ENCODE measurements around the gene KATNBL1.

KATNBL1 gene

GRCh38 chr15:34106423-34106822 is 103.5 kb downstream of the KATNBL1 start:
- DNase-seq (ENCODE audit: low read depth), result no peak
- no peak for TF ChIP-seq CTCF (IDR thresholded peaks at IDR 0.05; ENCODE audit: low read length, missing control alignments)
- no peak overlapping the region for H3K4me3 ChIP-seq (replicated peaks; ENCODE audit: low read depth, low read length)

GRCh38 chr15:34102175-34102925 is 107.5 kb downstream of the KATNBL1 start:
- peak overlapping the region; percentile 99 for H3K4me3 ChIP-seq (replicated peaks; ENCODE audit: low read depth, low read length)
- no peak for DNase-seq (ENCODE audit: low read depth)
- no peak for TF ChIP-seq CTCF (IDR thresholded peaks at IDR 0.05; ENCODE audit: low read length, missing control alignments)

GRCh38 chr15:34101366-34102174 is 108.3 kb downstream of the KATNBL1 start, which contains the start of the genes EMC7 and PGBD4:
TSS of gene EMC7 (minus strand) at chr15:34101862. CDS start at chr15:34101839, 23 bp downstream.
TSS of gene PGBD4 (plus strand) at chr15:34102083. CDS start at chr15:34102532, 449 bp downstream.
- peak within 1 kb of the TSS; percentile 99 for H3K4me3 ChIP-seq (replicated peaks; ENCODE audit: low read depth, low read length)

GRCh38 chr15:34099914-34100313 is 110.0 kb downstream of the KATNBL1 start:
- H3K4me3 ChIP-seq (replicated peaks; ENCODE audit: low read depth, low read length), result no peak overlapping the region
- DNase-seq (ENCODE audit: low read depth), result no peak
- TF ChIP-seq CTCF (IDR thresholded peaks at IDR 0.05; ENCODE audit: low read length, missing control alignments), result no peak

More at GRCh38 chr15:34101366-34102174, 108.3 kb downstream of the KATNBL1 start, which contains the start of the genes EMC7 and PGBD4:
- peak; percentile 100 for DNase-seq (ENCODE audit: low read depth)
- no peak for TF ChIP-seq CTCF (IDR thresholded peaks at IDR 0.05; ENCODE audit: low read length, missing control alignments)
